HL-60 (cell line): Measurements from ENCODE around the gene CHCHD3.

Experiments used
- CTCF ChIP-seq: IDR thresholded peaks from one replicate; pipeline ENCODE4 v1.5.1; 2011; ENCODE audit warnings: low read length, control low read depth, inconsistent platforms; ENCODE audit not compliant: insufficient read depth
- POLR2AphosphoS5 ChIP-seq: IDR thresholded peaks from 2 replicates; pipeline ENCODE4 v1.6.1; 2012; ENCODE audit warnings: low read depth

- TF ChIP-seq CTCF = no peak
- TF ChIP-seq POLR2AphosphoS5 = no peak
Measured at GRCh38 chr7:132877573-132877972, 204.3 kb downstream of the CHCHD3 start.
